ENCODE data around the gene LZIC. TPM values are rescaled to one million over a fixed set of nuclear protein-coding genes. Genes with fewer than 3 reads are reported as not detected.

The LZIC gene
- total RNA-seq, 1 donor from 2014 or later, result 29.1 TPM

DNA sequence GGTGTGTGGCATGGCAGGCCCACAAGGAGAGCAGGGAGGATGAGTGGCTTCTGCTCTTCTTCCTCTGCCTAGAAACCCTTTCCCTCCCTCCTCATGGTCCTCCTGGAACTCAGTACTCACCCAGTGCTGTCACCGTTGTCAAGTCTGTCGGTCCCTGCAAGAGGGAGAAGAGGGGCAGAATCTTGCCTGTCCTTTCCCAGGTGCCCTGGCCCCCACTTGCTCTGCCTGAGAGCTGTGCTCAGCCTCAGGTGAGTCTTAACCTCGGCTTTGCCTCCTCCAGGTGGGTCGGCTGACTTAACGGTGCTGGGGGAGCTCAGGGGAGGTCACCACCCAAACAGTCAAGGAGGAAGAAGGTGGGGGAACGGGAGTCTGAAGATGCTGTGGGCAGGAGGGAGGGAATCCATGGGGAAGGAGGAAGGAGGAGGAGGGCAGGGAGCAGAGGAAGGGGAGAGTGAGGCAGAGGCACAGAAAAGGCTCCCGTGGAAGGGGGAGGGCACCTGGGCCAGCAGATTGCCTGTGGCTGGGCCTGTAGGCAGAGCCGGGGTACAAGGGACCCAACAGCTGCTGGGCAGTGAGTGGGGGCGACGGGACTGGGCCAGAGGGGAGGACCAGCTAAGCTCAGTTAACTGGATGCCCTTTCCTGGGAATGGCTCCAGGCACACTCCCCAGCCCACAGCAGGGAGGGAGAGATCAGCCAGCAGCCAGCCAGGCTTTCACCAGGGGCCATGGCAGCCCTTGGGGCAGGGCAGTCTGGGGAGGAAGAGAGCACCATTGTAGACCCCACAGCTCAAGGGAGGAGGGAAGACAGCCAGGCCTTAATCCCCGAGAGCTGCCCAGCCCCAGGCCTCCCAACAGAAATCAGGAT, 59.4 kb downstream of the LZIC start:
- DNase-seq, result no peak

GRCh38 chr1:9882945-9883303, 60.3 kb downstream of the LZIC start:
- DNase-seq, result no peak

GRCh38 chr1:9882296-9882944, 60.8 kb downstream of the LZIC start:
- DNase-seq, result no peak

GRCh38 chr1:9881838-9882249, 61.3 kb downstream of the LZIC start:
- DNase-seq, result no peak

Other genes with a start within 250 kb of the LZIC start
- 72.0 and 110 TPM in 2 replicates for gene CLSTN1, start 119.4 kb downstream of the LZIC start, total RNA-seq
- gene CTNNBIP1, start 33.1 kb downstream of the LZIC start, total RNA-seq, result 57.5 and 90.9 TPM in 2 replicates
- gene NMNAT1, start 84 bp upstream of the LZIC start, total RNA-seq, result 15.3 and 16.7 TPM in 2 replicates
- gene RBP7, start 53.8 kb upstream of the LZIC start, total RNA-seq, result 0.28 and 0.34 TPM in 2 replicates
- 23.0 and 44.9 TPM in 2 replicates for gene UBE4B, start 89.6 kb upstream of the LZIC start, total RNA-seq